ENCODE results near the gene TMEM150B.

TMEM150B gene

GRCh38 chr19:55305491-55305890 lies 19.6 kb downstream of the TMEM150B start:
- DNase-seq (ENCODE audit: low read depth): peak; percentile 23

GRCh38 chr19:55304980-55305379 lies 20.2 kb downstream of the TMEM150B start:
- no peak for DNase-seq (ENCODE audit: low read depth)

GRCh38 chr19:55304279-55304978 lies 20.7 kb downstream of the TMEM150B start:
- DNase-seq (ENCODE audit: low read depth): no peak

- DNase-seq (ENCODE audit: low read depth): no peak
Measured at GRCh38 chr19:55303477-55303876, 21.7 kb downstream of the TMEM150B start.

- no peak for DNase-seq (ENCODE audit: low read depth)
Measured at GRCh38 chr19:55302318-55302703, 22.8 kb downstream of the TMEM150B start.

GRCh38 chr19:55301459-55302317 lies 23.5 kb downstream of the TMEM150B start:
- DNase-seq (ENCODE audit: low read depth): peak; percentile 93

GRCh38 chr19:55300886-55301458 lies 24.2 kb downstream of the TMEM150B start:
- DNase-seq (ENCODE audit: low read depth): no peak

- no peak for DNase-seq (ENCODE audit: low read depth)
Measured at GRCh38 chr19:55299991-55300390, 25.1 kb downstream of the TMEM150B start.

- DNase-seq (ENCODE audit: low read depth): no peak
Measured at GRCh38 chr19:55297267-55297666, 27.9 kb downstream of the TMEM150B start.

- DNase-seq (ENCODE audit: low read depth): no peak
Measured at GRCh38 chr19:55289117-55289796, 35.9 kb downstream of the TMEM150B start.

GRCh38 chr19:55287361-55288079 lies 37.6 kb downstream of the TMEM150B start:
- DNase-seq (ENCODE audit: low read depth): no peak

GRCh38 chr19:55285229-55285890 lies 39.8 kb downstream of the TMEM150B start:
- DNase-seq (ENCODE audit: low read depth): no peak

GRCh38 chr19:55284405-55285058 lies 40.6 kb downstream of the TMEM150B start:
- no peak for DNase-seq (ENCODE audit: low read depth)

GRCh38 chr19:55283548-55284377 lies 41.4 kb downstream of the TMEM150B start, which contains the start of gene BRSK1:
Gene BRSK1, plus strand, starts transcription at chr19:55283997. Its CDS starts 446 bp downstream, at chr19:55284443.
- peak; percentile 26 for DNase-seq (ENCODE audit: low read depth)

GRCh38 chr19:55279770-55280643 lies 45.1 kb downstream of the TMEM150B start, which contains the start of gene HSPBP1:
Gene HSPBP1, minus strand, starts transcription at chr19:55280110. Its CDS starts 502 bp downstream, at chr19:55279608.
- peak; percentile 94 for DNase-seq (ENCODE audit: low read depth)

- no peak for DNase-seq (ENCODE audit: low read depth)
Measured at GRCh38 chr19:55279340-55279739, 45.8 kb downstream of the TMEM150B start.

- no peak for DNase-seq (ENCODE audit: low read depth)
Measured at GRCh38 chr19:55278391-55279135, 46.6 kb downstream of the TMEM150B start.

- no peak for DNase-seq (ENCODE audit: low read depth)
Measured at GRCh38 chr19:55277494-55277893, 47.6 kb downstream of the TMEM150B start.

Measured in activated T-cell treated with anti-CD3 and anti-CD28 coated beads for 24 hours (primary cell).